ENCODE data around the gene PDCD2L. TPM values are rescaled to one million over a fixed set of nuclear protein-coding genes. Genes with fewer than 3 reads are reported as not detected.
"Not testable (repeated sequence)": the region's sequence is repeated elsewhere in the genome, so short reads cannot be mapped to it uniquely, and the experiment has no call there.

PDCD2L gene
- polyA plus RNA-seq, 1 donor (not counting 4 experiments of a cell fraction or from before 2014, with no cell fraction given): 23.8 TPM

GRCh38 chr19:34461375-34462100 is 57.3 kb downstream of the PDCD2L start:
- dilution Hi-C loops (cut with MboI; ENCODE audit: extremely low pct_ligation_motif_present, low sequenced_read_pairs): no loop called here
- Histone ChIP-seq H3K9me3 (ENCODE audit: control insufficient read depth, low read depth, low read length) (no peaks in the 10 kb centered on the region), H4K20me1 (ENCODE audit: control insufficient read depth, extremely low read depth, insufficient read depth, low read length) (peaks cover 3% of the 10 kb centered on the region), H3K79me2 (ENCODE audit: control insufficient read depth, insufficient read depth, low read length) (peaks cover 29% of the 10 kb centered on the region), H3K4me1 (ENCODE audit: control insufficient read depth, extremely low read depth, insufficient read depth, low read length) (no peaks in the 10 kb centered on the region), H3K4me3 (ENCODE audit: control insufficient read depth in 2 of 3, extremely low read depth in 1 of 3, insufficient read depth in 2 of 3, low read depth in 1 of 3, low read length in 3 of 3) (no peak overlapping the region), H3K9me1 (ENCODE audit: control insufficient read depth, extremely low read depth, insufficient read depth, low read length) (no peaks in the 10 kb centered on the region), H2AFZ (ENCODE audit: control insufficient read depth, low read length) (no peak overlapping the region), H3K27ac (ENCODE audit: control insufficient read depth, insufficient read depth, low read length) (no peak overlapping the region), H3K27me3 (ENCODE audit: control insufficient read depth, extremely low read depth, insufficient read depth, low read length) (no peaks in the 10 kb centered on the region), H3K9ac (ENCODE audit: control insufficient read depth, extremely low read depth, insufficient read depth, low read length) (no peak overlapping the region), H3K36me3 (ENCODE audit: control insufficient read depth in 2 of 2, extremely low read depth in 1 of 2, insufficient read depth in 2 of 2, low read length in 2 of 2) (peaks cover 31 to 32% of the 10 kb centered on the region in 2 experiments), H3K4me2 (ENCODE audit: control insufficient read depth, extremely low read depth, insufficient read depth, low read depth, low read length) (no peak overlapping the region)
- no peak for TF ChIP-seq CTCF (optimal IDR thresholded peaks at IDR 0.05 in 1 of 3, IDR thresholded peaks at IDR 0.05 in 1 of 3, conservative IDR thresholded peaks at IDR 0.05 in 1 of 3; ENCODE audit: extremely low read depth in 1 of 3, insufficient read depth in 2 of 3, low read length in 3 of 3)
- FAIRE-seq: no peak
- DNase-seq (ENCODE audit: low read depth, low spot score): no peak

GRCh38 chr19:34464785-34465184 is 60.6 kb downstream of the PDCD2L start:
- H3K4me1 ChIP-seq (ENCODE audit: control insufficient read depth, extremely low read depth, insufficient read depth, low read length); dilution Hi-C loops (cut with MboI; ENCODE audit: extremely low pct_ligation_motif_present, low sequenced_read_pairs): not testable (repeated sequence)

GRCh38 chr19:34468409-34468808 is 64.2 kb downstream of the PDCD2L start:
- peaks cover 4% of the 10 kb centered on the region for H3K4me1 ChIP-seq (ENCODE audit: control insufficient read depth, extremely low read depth, insufficient read depth, low read length)
- no peaks in the 10 kb centered on the region for H3K9me1 ChIP-seq (ENCODE audit: control insufficient read depth, extremely low read depth, insufficient read depth, low read length)
- dilution Hi-C loops (cut with MboI; ENCODE audit: extremely low pct_ligation_motif_present, low sequenced_read_pairs): no loop called here
- H3K9ac ChIP-seq (ENCODE audit: control insufficient read depth, extremely low read depth, insufficient read depth, low read length): no peak overlapping the region
- FAIRE-seq: no peak
- TF ChIP-seq CTCF (optimal IDR thresholded peaks at IDR 0.05 in 1 of 3, IDR thresholded peaks at IDR 0.05 in 1 of 3, conservative IDR thresholded peaks at IDR 0.05 in 1 of 3; ENCODE audit: extremely low read depth in 1 of 3, insufficient read depth in 2 of 3, low read length in 3 of 3) (no peak), EZH2 (IDR thresholded peaks at IDR 0.05; ENCODE audit: low read length) (no peak)
- no peaks in the 10 kb centered on the region for H4K20me1 ChIP-seq (ENCODE audit: control insufficient read depth, extremely low read depth, insufficient read depth, low read length)
- H3K4me2 ChIP-seq (ENCODE audit: control insufficient read depth, extremely low read depth, insufficient read depth, low read depth, low read length): no peak overlapping the region
- no peak overlapping the region for H3K4me3 ChIP-seq (ENCODE audit: control insufficient read depth in 2 of 3, extremely low read depth in 1 of 3, insufficient read depth in 2 of 3, low read depth in 1 of 3, low read length in 3 of 3)
- no peak overlapping the region for H2AFZ ChIP-seq (ENCODE audit: control insufficient read depth, low read length)
- no peak for DNase-seq (ENCODE audit: low read depth, low spot score)
- H3K27ac ChIP-seq (ENCODE audit: control insufficient read depth, insufficient read depth, low read length): no peak overlapping the region
- peaks cover 12 to 15% of the 10 kb centered on the region in 2 experiments for H3K36me3 ChIP-seq (ENCODE audit: control insufficient read depth in 2 of 2, extremely low read depth in 1 of 2, insufficient read depth in 2 of 2, low read length in 2 of 2)
- H3K27me3 ChIP-seq (ENCODE audit: control insufficient read depth, extremely low read depth, insufficient read depth, low read length): no peaks in the 10 kb centered on the region
- H3K9me3 ChIP-seq (ENCODE audit: control insufficient read depth, low read depth, low read length): no peaks in the 10 kb centered on the region
- no peaks in the 10 kb centered on the region for H3K79me2 ChIP-seq (ENCODE audit: control insufficient read depth, insufficient read depth, low read length)

More at GRCh38 chr19:34464785-34465184, 60.6 kb downstream of the PDCD2L start:
- not testable (repeated sequence) for FAIRE-seq; H2AFZ ChIP-seq (ENCODE audit: control insufficient read depth, low read length); H3K4me2 ChIP-seq (ENCODE audit: control insufficient read depth, extremely low read depth, insufficient read depth, low read depth, low read length); H3K4me3 ChIP-seq (ENCODE audit: control insufficient read depth in 2 of 3, extremely low read depth in 1 of 3, insufficient read depth in 2 of 3, low read depth in 1 of 3, low read length in 3 of 3); H3K9ac ChIP-seq (ENCODE audit: control insufficient read depth, extremely low read depth, insufficient read depth, low read length); H3K27ac ChIP-seq (ENCODE audit: control insufficient read depth, insufficient read depth, low read length); H3K9me3 ChIP-seq (ENCODE audit: control insufficient read depth, low read depth, low read length); H4K20me1 ChIP-seq (ENCODE audit: control insufficient read depth, extremely low read depth, insufficient read depth, low read length); DNase-seq (ENCODE audit: low read depth, low spot score); H3K9me1 ChIP-seq (ENCODE audit: control insufficient read depth, extremely low read depth, insufficient read depth, low read length); H3K27me3 ChIP-seq (ENCODE audit: control insufficient read depth, extremely low read depth, insufficient read depth, low read length)
- Histone ChIP-seq H3K79me2 (ENCODE audit: control insufficient read depth, insufficient read depth, low read length) (peaks cover 16% of the 10 kb centered on the region), H3K36me3 (ENCODE audit: control insufficient read depth in 2 of 2, extremely low read depth in 1 of 2, insufficient read depth in 2 of 2, low read length in 2 of 2) (peaks cover 25 to 32% of the 10 kb centered on the region in 2 experiments)

DNA sequence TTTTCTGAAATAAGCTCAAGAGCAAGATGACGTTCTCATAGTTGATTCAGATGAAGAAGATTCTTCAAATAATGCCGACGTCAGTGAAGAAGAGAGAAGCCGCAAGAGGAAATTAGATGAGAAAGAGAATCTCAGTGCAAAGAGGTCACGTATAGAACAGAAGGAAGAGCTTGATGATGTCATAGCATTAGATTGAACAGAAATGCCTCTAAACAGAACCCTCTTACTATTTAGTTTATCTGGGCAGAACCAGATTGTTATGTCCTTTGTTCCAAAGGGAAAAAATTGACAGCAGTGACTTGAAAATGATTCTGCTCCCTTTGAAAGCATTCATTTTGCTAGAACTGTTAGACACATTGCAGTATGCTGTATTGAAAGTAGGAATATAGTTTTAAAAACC is 64.8 kb downstream of the PDCD2L start:
- H3K9ac ChIP-seq (ENCODE audit: control insufficient read depth, extremely low read depth, insufficient read depth, low read length); H3K79me2 ChIP-seq (ENCODE audit: control insufficient read depth, insufficient read depth, low read length); H4K20me1 ChIP-seq (ENCODE audit: control insufficient read depth, extremely low read depth, insufficient read depth, low read length); FAIRE-seq; H3K9me3 ChIP-seq (ENCODE audit: control insufficient read depth, low read depth, low read length); DNase-seq (ENCODE audit: low read depth, low spot score); dilution Hi-C loops (cut with MboI; ENCODE audit: extremely low pct_ligation_motif_present, low sequenced_read_pairs); H3K4me1 ChIP-seq (ENCODE audit: control insufficient read depth, extremely low read depth, insufficient read depth, low read length); H3K27me3 ChIP-seq (ENCODE audit: control insufficient read depth, extremely low read depth, insufficient read depth, low read length); H3K27ac ChIP-seq (ENCODE audit: control insufficient read depth, insufficient read depth, low read length); H3K4me3 ChIP-seq (ENCODE audit: control insufficient read depth in 2 of 3, extremely low read depth in 1 of 3, insufficient read depth in 2 of 3, low read depth in 1 of 3, low read length in 3 of 3); H2AFZ ChIP-seq (ENCODE audit: control insufficient read depth, low read length); H3K4me2 ChIP-seq (ENCODE audit: control insufficient read depth, extremely low read depth, insufficient read depth, low read depth, low read length); H3K9me1 ChIP-seq (ENCODE audit: control insufficient read depth, extremely low read depth, insufficient read depth, low read length): not testable (repeated sequence)
- peaks cover 12 to 15% of the 10 kb centered on the region in 2 experiments for H3K36me3 ChIP-seq (ENCODE audit: control insufficient read depth in 2 of 2, extremely low read depth in 1 of 2, insufficient read depth in 2 of 2, low read length in 2 of 2)
